Measurements from ENCODE around the gene GARIN5A.

GARIN5A gene

DNA sequence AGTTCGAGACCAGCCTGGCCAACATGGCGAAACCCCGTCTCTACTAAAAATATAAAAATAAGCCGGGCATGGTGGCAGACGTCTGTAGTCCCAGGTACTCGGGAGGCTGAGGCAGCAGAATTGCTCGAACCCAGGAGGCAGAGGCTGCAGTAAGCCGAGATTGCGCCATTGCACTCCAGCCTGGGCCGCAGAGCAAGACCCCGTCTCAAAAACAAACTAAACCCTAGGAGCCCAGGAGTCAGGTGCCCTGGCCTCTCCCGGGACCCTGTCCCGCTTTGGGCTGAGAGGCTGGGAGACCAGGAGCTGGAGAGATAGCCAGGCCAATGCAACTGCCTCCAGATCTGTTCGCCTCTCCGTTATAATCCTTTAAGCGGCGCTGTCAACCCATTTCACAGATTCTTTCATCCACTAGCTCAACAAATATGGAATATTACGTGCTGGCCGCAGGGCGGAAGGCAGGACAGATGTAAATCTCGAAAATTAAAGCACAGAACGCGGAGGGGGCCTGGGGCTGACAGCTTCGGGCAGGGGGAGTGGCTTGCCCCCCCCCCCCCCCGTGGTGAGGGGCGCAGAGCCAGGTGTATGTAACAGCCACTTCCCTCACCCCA lies 49.2 kb downstream of the GARIN5A start:
- Histone ChIP-seq H3K4me3 (ENCODE audit: low read length) (no peak overlapping the region), H3K9me3 (ENCODE audit: control insufficient read depth, low read length) (no peaks in the 10 kb centered on the region), H3K27me3 (replicated peaks; ENCODE audit: control insufficient read depth, insufficient read depth, low read length) (peaks cover 35% of the 10 kb centered on the region), H3K9ac (ENCODE audit: low read length) (peak overlapping the region; percentile 10), H3K36me3 (ENCODE audit: control insufficient read depth, insufficient read depth, low read length, severe bottlenecking) (no peaks in the 10 kb centered on the region), H3K4me1 (ENCODE audit: control insufficient read depth, insufficient read depth, low read length) (peaks cover 6% of the 10 kb centered on the region)
- no peak for DNase-seq (ENCODE audit: low read depth)

DNA sequence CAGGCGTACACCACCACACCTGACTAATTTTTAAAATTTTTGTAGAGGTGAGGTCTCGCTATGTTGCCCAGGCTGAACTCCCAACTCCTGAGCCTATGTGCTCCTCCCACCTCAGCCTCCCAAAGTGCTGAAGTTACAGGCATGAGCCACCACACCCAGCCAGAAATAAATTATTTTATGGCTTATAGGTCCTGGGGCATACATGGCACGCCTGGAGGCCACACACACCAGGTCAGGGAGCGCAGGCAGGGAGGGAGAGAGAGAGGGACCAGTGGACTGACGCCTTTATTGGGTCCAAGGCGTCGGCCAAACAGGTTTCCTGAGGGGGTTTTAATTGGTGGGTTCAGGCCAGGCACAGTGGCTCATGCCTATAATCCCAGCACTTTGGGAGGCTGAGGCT lies 51.1 kb downstream of the GARIN5A start:
- no peak for DNase-seq (ENCODE audit: low read depth)
- no peaks in the 10 kb centered on the region for H3K36me3 ChIP-seq (ENCODE audit: control insufficient read depth, insufficient read depth, low read length, severe bottlenecking)
- peaks cover 2% of the 10 kb centered on the region for H3K9me3 ChIP-seq (ENCODE audit: control insufficient read depth, low read length)
- H3K4me3 ChIP-seq (ENCODE audit: low read length), result no peak overlapping the region
- H3K9ac ChIP-seq (ENCODE audit: low read length), result no peak overlapping the region
- peaks cover 31% of the 10 kb centered on the region for H3K27me3 ChIP-seq (replicated peaks; ENCODE audit: control insufficient read depth, insufficient read depth, low read length)
- H3K4me1 ChIP-seq (ENCODE audit: control insufficient read depth, insufficient read depth, low read length), result peaks cover 3% of the 10 kb centered on the region

DNA sequence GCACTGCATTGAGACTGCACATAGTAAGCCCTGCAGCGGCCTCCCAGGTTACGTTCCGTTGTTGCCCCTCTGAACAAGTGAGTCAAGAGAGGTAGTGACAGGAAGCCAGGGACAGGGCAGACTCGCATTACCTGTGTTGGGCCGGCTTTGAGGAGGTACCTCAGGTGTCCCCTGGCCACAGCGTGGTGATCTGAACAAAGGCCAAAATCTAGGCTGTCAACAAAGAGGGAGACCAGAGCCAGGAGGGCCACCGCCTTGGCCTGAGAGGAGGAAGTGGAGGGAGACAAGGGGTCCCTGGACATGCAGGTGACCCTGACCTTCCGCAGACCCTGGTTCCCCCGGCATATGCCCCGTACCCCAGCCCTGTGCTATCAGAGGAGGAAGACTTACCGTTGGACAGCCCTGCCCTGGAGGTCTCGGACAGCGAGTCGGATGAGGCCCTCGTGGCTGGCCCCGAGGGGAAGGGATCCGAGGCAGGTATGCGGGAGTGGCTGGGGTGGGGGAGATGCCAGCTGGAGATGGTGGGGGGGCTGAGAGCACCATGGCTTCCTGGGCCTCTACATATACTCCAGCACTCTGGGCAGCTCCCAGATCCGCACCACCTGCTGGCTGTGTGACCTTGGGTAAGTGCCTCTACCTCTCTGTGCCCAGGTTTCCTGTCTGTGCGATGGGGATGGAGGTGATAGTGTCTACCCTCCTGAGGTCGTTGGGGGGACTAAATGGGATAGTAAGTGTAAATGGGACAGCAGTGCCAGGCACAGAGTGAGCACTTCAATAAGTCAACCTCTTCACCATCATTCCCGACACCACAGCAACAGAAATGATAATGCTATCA lies 53.2 kb downstream of the GARIN5A start:
- Histone ChIP-seq H3K27me3 (replicated peaks; ENCODE audit: control insufficient read depth, insufficient read depth, low read length) (peaks cover 42% of the 10 kb centered on the region), H3K36me3 (ENCODE audit: control insufficient read depth, insufficient read depth, low read length, severe bottlenecking) (no peaks in the 10 kb centered on the region), H3K4me3 (ENCODE audit: low read length) (no peak overlapping the region), H3K4me1 (ENCODE audit: control insufficient read depth, insufficient read depth, low read length) (peaks cover 3% of the 10 kb centered on the region), H3K9ac (ENCODE audit: low read length) (no peak overlapping the region), H3K9me3 (ENCODE audit: control insufficient read depth, low read length) (peaks cover 2% of the 10 kb centered on the region)
- no peak for DNase-seq (ENCODE audit: low read depth)

DNA sequence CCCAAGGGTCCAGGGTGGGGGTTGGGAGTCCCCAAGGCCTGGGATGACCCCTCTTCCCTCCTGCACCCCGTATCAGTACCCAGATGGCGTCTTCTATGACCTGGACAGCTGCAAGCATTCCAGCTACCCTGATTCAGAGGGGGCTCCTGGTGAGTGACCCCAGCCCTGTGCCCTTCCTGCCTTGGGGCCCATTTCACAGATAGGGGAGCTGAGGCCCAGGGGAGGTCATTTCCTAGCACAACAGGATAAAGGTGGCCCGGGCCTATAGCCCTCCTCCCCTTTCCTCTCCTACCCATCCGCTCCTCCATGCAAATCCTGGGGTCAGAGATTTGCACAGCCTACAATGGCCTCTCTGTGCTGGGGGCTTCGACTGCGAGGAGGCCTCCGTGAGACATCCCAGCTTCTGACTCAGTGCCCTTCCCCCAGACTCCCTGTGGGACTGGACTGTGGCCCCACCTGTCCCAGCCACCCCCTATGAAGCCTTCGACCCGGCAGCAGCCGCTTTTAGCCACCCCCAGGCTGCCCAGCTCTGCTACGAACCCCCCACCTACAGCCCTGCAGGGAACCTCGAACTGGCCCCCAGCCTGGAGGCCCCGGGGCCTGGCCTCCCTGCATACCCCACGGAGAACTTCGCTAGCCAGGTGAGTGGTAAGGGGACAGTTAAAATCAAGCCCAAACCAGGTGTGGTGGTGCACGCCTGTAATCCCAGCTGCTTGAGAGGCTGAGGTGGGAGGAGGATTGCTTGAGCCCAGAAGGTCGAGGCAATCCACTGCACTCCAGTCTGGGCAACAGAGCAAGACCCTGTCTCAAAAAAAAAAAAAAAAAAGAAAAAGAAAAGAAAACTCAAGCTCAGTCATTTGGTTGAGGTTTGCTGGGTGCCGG lies 54.0 kb downstream of the GARIN5A start:
- no peak overlapping the region for H3K9ac ChIP-seq (ENCODE audit: low read length)
- no peaks in the 10 kb centered on the region for H3K4me1 ChIP-seq (ENCODE audit: control insufficient read depth, insufficient read depth, low read length)
- no peaks in the 10 kb centered on the region for H3K36me3 ChIP-seq (ENCODE audit: control insufficient read depth, insufficient read depth, low read length, severe bottlenecking)
- H3K9me3 ChIP-seq (ENCODE audit: control insufficient read depth, low read length), result peaks cover 2% of the 10 kb centered on the region
- DNase-seq (ENCODE audit: low read depth), result no peak
- H3K4me3 ChIP-seq (ENCODE audit: low read length), result no peak overlapping the region
- peaks cover 41% of the 10 kb centered on the region for H3K27me3 ChIP-seq (replicated peaks; ENCODE audit: control insufficient read depth, insufficient read depth, low read length)

DNA sequence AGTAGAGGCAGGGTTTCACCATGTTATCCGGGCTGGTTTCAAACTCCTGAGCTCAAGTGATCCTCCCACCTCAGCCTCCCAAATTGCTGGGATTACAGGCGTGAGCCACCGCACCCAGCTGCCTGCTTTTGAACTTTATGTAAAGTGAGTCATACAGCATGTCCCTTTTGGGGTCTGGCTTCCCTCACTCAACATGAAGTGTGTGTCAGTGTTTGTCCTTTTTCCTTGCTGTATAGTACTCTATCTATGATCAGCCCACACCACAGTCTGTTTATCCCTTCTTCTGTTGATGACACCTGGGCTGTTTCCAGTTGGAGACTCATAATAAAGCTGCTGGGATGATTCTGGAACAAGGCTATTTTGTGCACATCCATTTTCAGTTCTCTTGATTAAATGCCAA lies 55.8 kb downstream of the GARIN5A start:
- peaks cover 2% of the 10 kb centered on the region for H3K9me3 ChIP-seq (ENCODE audit: control insufficient read depth, low read length)
- no peak overlapping the region for H3K9ac ChIP-seq (ENCODE audit: low read length)
- no peaks in the 10 kb centered on the region for H3K4me1 ChIP-seq (ENCODE audit: control insufficient read depth, insufficient read depth, low read length)
- peaks cover 41% of the 10 kb centered on the region for H3K27me3 ChIP-seq (replicated peaks; ENCODE audit: control insufficient read depth, insufficient read depth, low read length)
- H3K36me3 ChIP-seq (ENCODE audit: control insufficient read depth, insufficient read depth, low read length, severe bottlenecking), result no peaks in the 10 kb centered on the region
- no peak for DNase-seq (ENCODE audit: low read depth)
- H3K4me3 ChIP-seq (ENCODE audit: low read length), result no peak overlapping the region

DNA sequence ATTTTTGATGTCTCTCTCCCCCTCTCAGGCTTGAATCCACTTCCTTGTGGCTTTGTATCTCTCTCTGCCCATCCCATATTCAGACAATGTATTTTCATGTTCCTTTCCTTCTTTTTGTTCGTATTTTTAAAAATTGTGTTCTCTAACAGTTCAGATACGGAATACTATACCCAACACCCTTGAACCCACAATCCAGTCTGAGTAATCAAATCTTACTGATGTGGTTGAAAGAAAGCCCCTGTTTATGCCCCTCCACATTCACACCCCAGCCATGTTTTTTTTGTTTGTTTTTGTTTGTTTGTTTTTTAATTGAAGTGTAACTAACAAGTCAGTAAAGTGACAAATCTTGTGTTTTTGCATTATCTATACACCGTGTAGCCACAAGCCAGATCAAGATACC lies 56.5 kb downstream of the GARIN5A start:
- H3K4me3 ChIP-seq (ENCODE audit: low read length), result no peak overlapping the region
- no peaks in the 10 kb centered on the region for H3K4me1 ChIP-seq (ENCODE audit: control insufficient read depth, insufficient read depth, low read length)
- peaks cover 41% of the 10 kb centered on the region for H3K27me3 ChIP-seq (replicated peaks; ENCODE audit: control insufficient read depth, insufficient read depth, low read length)
- no peaks in the 10 kb centered on the region for H3K36me3 ChIP-seq (ENCODE audit: control insufficient read depth, insufficient read depth, low read length, severe bottlenecking)
- DNase-seq (ENCODE audit: low read depth), result no peak
- H3K9me3 ChIP-seq (ENCODE audit: control insufficient read depth, low read length), result peaks cover 2% of the 10 kb centered on the region
- H3K9ac ChIP-seq (ENCODE audit: low read length), result no peak overlapping the region

DNA sequence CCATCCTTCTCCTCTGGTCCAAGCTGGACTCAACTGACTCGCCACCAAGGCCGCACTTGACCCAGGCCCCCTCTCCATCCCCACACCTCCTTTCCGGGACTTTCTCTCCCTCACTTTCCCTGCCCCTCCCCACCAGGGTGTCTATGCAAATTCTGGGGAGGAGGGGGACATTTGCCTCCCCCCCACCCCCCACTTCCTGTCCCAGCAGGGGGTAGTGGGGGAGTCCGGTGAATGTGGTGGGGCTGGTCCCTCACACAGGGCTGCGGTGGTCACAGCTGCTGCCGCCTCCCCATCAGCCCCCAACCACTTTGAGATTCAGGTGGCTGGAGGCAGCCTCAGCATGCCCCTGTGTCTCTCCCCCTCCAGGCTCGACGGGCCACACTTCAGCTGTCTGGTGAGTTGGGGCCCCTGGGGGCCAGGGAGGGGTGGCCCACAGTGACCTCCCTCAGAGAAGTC lies 57.0 kb downstream of the GARIN5A start:
- no peaks in the 10 kb centered on the region for H3K36me3 ChIP-seq (ENCODE audit: control insufficient read depth, insufficient read depth, low read length, severe bottlenecking)
- DNase-seq (ENCODE audit: low read depth), result no peak
- no peak overlapping the region for H3K4me3 ChIP-seq (ENCODE audit: low read length)
- no peak overlapping the region for H3K9ac ChIP-seq (ENCODE audit: low read length)
- H3K27me3 ChIP-seq (replicated peaks; ENCODE audit: control insufficient read depth, insufficient read depth, low read length), result peaks cover 41% of the 10 kb centered on the region
- peaks cover 2% of the 10 kb centered on the region for H3K9me3 ChIP-seq (ENCODE audit: control insufficient read depth, low read length)
- H3K4me1 ChIP-seq (ENCODE audit: control insufficient read depth, insufficient read depth, low read length), result no peaks in the 10 kb centered on the region

DNA sequence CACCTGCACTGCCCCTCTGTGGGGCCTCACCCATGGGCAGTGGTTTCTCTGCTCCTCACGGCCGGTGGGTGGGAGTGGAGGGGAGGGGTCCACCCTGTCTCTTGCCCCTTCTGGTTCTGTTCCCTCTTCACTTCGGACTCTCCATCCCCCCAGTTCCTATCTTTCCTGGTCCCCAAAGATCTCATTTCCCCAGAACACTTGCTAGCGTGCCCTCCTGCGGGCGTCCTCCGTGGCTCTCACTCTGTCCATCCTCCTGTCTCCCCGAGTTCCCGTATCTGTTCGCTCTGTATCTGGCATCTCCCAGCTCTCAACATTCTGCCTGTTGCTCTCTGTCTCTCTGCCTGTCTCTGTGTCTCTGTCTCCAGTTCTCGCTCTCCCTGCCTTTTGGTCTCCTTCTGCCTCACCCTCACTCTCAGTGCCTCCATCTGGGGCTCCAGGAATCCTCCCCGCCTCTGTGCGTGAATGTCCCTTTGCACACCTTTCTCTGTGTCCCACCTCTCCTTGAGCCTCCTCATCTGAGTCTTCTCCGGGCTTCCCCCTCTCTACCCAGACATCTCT lies 57.5 kb downstream of the GARIN5A start:
- peak; percentile 2 for DNase-seq (ENCODE audit: low read depth)
- Histone ChIP-seq H3K27me3 (replicated peaks; ENCODE audit: control insufficient read depth, insufficient read depth, low read length) (peaks cover 41% of the 10 kb centered on the region), H3K9me3 (ENCODE audit: control insufficient read depth, low read length) (peaks cover 2% of the 10 kb centered on the region), H3K4me1 (ENCODE audit: control insufficient read depth, insufficient read depth, low read length) (no peaks in the 10 kb centered on the region), H3K9ac (ENCODE audit: low read length) (no peak overlapping the region), H3K36me3 (ENCODE audit: control insufficient read depth, insufficient read depth, low read length, severe bottlenecking) (no peaks in the 10 kb centered on the region), H3K4me3 (ENCODE audit: low read length) (no peak overlapping the region)

DNA sequence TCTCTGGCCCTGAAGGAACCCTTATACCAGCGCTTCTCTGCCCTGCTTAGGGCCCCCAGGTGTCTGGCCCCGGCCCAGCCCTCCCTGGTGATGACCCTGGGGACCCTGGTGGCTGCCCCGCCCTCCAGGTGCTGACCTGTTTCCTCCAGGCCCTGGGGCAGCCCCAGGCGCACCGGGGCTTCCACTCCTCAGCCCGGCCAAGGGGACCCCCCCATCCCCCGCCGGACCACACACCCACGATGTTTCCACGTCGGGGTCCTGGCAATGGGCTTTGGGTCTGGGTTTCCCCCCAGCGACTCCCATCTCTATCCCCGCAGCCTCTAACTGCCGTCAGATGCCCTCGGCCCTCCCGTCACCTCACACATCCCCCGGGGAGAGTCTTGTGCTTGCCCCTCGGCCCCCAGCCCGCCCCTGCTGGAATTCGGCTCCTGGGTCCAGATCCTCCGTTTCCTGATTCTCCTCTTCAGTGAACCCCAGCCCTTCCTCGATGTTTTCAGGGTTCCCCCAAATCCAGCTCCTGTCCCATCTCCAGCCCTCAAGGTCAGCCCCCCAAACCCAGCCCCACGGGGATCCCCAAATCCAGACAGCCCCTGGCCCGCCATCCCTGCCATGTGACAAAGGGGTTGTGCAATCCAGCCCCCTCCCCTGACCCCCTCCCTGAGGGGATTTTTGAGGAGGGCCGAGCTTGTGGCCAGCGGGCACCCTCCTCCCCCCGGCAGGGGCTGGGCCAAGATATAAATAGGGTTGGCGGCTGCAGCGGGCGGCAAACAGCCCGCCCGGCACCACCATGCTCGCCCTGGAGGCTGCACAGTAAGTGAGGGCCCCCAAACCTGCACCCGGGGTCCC lies 58.2 kb downstream of the GARIN5A start, which contains the start of gene SPIB:
TSS of gene SPIB (plus strand) at position 763 of the 846 bp plus-strand sequence. CDS start at position 788, 25 bp downstream.
- no peak for DNase-seq (ENCODE audit: low read depth)
- Histone ChIP-seq H3K4me1 (ENCODE audit: control insufficient read depth, insufficient read depth, low read length) (no peaks in the 10 kb centered on the region), H3K36me3 (ENCODE audit: control insufficient read depth, insufficient read depth, low read length, severe bottlenecking) (no peaks in the 10 kb centered on the region), H3K9ac (ENCODE audit: low read length) (no peak within 1 kb of the TSS), H3K9me3 (ENCODE audit: control insufficient read depth, low read length) (peaks cover 2% of the 10 kb centered on the region), H3K4me3 (ENCODE audit: low read length) (no peak within 1 kb of the TSS), H3K27me3 (replicated peaks; ENCODE audit: control insufficient read depth, insufficient read depth, low read length) (peaks cover 35% of the 10 kb centered on the region)
